ENCODE results near the gene TSPAN6.
A peak's percentile ranks its signal among the peaks of the same experiment; 100 is the strongest.

Gene TSPAN6

DNA sequence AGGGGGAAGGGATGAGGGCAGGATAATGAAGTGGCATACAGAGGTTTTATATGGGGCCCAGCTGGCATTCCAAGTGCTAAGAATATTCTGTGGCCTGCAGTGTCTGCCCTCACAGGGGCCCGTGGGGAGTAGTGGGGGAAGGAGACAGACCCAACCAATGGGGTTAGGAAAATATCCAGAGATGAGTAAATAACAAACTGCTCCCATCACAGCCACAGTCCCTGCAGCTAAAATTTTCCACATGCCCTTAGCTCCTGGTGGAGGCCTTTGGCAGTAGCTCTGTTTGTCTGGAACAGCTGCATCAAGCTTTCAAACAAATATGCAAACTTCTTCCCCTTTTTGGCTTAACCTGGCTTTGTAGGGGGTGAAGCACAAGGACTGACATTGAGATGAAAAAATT is 10.5 kb upstream of the TSPAN6 start:
- no peak for DNase-seq

GRCh38 chrX:100645106-100645505 is 8.5 kb upstream of the TSPAN6 start:
- DNase-seq = no peak

- no peak for DNase-seq
These were observed 7.6 kb upstream of the TSPAN6 start, which contains the start of gene SRPX2 for GRCh38 chrX:100643956-100644860. TSS of gene SRPX2 (plus strand) at chrX:100644199. CDS start at chrX:100646323, 2,124 bp downstream.

- DNase-seq = no peak
These were observed 6.6 kb upstream of the TSPAN6 start for GRCh38 chrX:100643212-100643611.

- no peak for DNase-seq
These were observed 5.7 kb upstream of the TSPAN6 start for GRCh38 chrX:100642290-100642689.

DNA sequence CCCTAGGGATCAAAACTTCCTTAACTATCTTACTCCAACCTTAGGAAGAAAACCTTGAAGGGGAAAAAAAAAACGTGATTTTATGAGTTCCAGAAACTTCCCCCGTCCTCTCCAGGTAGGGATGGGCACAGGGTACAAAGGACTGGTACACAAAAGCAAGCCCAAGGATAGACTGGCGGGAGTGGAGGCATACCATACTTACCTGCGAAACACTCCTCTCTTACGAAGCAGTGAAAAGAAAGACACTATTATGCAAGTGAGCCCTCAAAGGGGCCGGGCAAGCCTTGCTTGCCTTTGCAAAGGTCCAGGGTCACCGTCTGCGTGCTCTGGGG is 651 bp downstream of the TSPAN6 start:
- DNase-seq = no peak

DNA sequence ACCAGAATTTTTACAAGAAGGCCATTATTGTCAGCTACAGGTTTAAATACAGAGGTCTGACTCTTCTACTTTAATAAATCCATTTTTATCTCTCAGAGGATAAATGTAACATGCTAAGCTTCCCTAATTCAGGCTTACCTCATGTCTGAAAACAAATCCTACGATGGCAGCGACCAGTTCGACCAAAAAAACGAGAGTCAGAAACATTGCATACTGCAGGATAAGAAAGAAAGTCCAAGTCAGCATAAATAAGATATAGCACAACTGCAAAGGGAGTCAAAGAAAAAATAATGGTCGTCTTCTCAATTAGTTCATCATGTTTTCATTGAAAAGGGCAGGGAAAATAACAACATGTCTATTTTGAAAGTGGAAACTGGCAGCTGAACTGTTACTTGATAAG is 1.6 kb downstream of the TSPAN6 start:
- no peak for DNase-seq

GRCh38 chrX:100625985-100626491 is 10.6 kb downstream of the TSPAN6 start:
- DNase-seq = no peak

GRCh38 chrX:100623001-100623400 is 13.6 kb downstream of the TSPAN6 start:
- no peak for DNase-seq

DNA sequence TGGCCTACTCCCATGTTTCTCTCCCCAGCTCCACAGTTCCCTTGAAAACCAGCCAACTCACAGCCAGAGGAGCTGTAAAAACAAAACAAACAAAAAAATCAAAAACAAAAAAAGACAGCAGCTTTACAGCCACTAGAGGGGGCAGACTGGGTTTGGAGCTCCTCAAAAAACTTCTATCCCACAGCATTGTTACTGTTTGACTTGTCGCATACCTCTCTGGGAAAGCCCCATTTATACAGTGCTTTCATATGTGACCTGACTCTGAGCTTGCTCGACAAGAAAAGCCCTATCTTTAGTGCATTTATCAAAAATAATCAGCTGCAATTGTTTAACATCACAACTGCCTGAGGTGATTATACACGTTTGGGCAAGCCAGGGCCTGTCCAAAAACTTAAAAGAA is 21.6 kb downstream of the TSPAN6 start:
- peak in 1 of 2 donors; percentile 6 for DNase-seq

DNA sequence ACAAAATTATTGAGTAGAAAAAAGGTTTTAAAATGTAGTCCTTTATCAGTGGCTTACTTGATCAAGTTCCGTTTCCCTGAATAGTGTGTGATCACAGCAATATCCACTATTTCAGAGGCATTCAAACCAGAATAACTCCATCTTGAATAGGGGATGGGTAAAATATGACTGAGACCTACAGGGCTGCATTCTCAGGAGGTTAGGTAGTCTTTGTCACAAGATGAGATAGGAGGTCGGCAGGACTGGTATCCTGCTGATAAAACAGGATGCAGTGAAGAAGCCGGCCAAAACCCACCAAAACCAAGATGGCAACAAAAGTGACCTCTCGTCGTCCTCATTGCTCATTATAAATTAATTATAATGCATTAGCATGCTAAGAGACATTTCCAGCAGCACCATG is 24.7 kb downstream of the TSPAN6 start:
- no peak for DNase-seq

DNA sequence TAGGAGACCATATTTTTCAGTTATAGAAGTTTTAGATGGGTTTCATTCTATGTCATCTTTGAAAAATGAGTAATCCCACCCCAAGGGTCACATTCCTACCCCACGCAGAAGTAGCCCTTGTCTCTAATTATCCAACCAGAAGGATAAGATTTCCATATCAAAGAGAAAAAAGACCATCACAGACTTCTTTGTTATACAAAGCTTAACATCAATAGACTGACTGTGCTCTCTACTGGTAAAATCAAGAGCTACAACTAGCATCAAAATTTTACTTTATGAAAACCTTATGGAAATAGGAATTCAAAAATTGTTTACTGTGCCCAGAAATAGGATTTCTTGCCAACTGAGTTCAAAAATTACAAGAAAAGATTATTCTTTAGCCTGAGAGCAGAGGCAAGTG is 27.0 kb downstream of the TSPAN6 start:
- DNase-seq = no peak

DNA sequence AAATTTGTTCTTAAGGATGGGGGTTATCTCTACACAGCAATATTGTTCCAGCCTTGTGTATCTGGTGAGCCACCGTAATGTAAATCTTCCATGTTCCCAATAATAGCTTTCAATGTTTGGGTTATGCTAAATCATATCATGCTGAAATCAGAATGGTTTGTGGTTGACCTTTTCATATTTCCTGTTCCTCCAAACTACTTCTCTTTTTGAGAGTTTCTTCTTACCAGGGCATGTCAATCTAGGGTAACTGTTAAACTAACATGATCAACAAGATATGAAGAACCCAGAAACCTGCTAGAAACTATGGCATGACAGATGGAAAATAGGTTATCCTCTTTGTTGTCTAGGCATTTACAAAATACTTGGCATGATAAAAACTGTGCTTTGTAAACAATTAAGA is 29.9 kb downstream of the TSPAN6 start:
- DNase-seq = no peak

DNA sequence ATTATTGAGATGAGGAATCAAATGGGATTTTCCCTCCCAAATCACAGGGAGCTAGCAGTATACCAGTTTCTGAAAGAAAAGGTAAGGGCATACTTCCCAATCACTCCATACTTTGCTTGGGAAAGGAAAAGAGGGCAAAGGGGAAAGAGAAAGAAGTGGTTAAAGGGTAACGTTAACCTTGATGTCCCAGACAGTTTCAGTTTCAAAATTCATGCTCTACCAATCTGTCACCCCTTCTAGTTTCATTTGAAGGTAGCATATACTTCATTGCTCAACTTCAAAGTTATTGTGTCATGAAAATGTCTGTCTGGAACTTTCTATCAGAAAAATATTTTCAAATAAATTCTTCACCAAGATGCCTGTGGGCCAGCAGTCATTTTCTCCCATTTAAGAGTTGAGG is 35.8 kb downstream of the TSPAN6 start:
- DNase-seq = no peak

- DNase-seq = no peak
These were observed 36.3 kb downstream of the TSPAN6 start for GRCh38 chrX:100600340-100600739.

- DNase-seq = no peak
These were observed 37.1 kb downstream of the TSPAN6 start for GRCh38 chrX:100599456-100599855.

- DNase-seq = no peak
These were observed 40.0 kb downstream of the TSPAN6 start for GRCh38 chrX:100596601-100597000.

- no peak for DNase-seq
These were observed 43.0 kb downstream of the TSPAN6 start for GRCh38 chrX:100593581-100593980.

- DNase-seq = no peak
These were observed 43.5 kb downstream of the TSPAN6 start for GRCh38 chrX:100593126-100593525.

GRCh38 chrX:100591256-100592051 is 45.2 kb downstream of the TSPAN6 start:
- no peak for DNase-seq

DNA sequence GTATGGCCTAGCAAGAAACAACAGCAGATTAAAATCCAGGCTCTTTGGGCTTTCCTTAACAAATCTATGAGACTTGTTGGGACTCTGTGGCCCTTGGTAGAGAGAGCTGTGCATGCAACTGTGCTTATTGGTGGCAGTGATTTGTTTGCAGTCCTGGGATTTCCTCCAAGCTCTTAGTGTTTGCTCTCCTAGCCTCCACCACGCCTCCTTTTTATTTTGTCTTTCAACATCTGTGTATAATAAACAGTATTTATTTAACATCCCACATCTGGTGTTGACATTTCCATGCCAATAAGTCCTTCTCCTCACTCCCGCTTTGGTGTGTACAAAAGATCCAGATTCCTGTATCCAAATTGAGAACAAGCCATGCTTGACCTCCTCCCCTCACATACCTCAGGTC is 48.7 kb downstream of the TSPAN6 start:
- DNase-seq = no peak

DNA sequence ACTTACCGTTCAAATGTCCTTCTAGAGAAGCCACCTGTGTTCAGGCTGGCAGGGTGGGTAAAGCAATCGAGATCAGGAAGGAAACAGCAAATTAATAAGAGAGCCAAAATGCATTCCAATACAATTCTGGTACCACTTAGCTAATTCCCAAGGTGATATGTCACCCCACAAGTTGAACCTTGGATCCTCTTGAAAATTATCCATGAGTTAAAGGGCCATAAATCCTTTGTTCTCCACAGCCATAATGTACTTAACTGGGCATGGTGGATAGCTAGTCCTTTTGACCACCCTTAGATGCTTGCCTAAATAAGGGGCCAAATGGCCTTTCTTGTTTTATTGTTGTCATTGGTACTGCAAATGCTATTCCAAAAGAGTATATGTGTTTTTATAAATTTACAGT is 49.9 kb downstream of the TSPAN6 start:
- no peak for DNase-seq

DNA sequence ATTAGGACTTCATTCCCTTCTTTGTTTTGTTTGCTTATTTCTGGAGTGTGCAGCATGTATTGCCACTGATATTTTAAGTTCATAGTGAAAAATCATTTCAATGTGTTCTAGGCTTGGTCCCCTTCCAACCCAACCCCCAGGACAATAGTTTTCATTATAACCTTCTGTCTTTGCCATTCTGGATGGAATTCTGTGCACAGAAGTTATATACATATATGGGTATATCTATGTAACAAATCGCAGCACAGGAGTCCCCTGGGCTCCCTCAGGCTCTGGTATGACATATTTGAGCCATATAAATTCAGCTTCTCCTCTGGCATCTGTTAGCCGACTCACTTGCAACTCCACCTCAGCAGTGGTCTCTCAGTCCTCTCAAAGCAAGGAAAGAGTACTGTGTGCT is 52.0 kb downstream of the TSPAN6 start, which contains the start of gene TNMD:
TSS of gene TNMD (plus strand) at position 326 of the 400 bp plus-strand sequence. CDS start 83 bp downstream, outside the sequence.
- no peak for DNase-seq

Measured in CD4-positive, alpha-beta T cell treated with Interleukin-1 beta for 1 hour (primary cell).